OCI-LY7 (cell line): ENCODE data around the gene FBLN2.

Source experiments
- EZH2phosphoT487 ChIP-seq: fragments of 200-600 bp; sonication (generic); IDR thresholded peaks from 2 replicates; pipeline ENCODE4 v1.6.1; 2018; ENCODE audit warnings: low read depth, borderline replicate concordance, mild to moderate bottlenecking, mixed run types, antibody characterized with exemption, low read length, moderate library complexity, mixed read lengths
- TF ChIP-seq, protein P1 (sequence below): fragments of 200-600 bp; sonication (generic); conservative IDR thresholded peaks from 2 replicates; pipeline ENCODE4 v1.5.1; 2014; ENCODE audit warnings: mild to moderate bottlenecking, antibody characterized with exemption, low read length, moderate library complexity, mixed read lengths

GRCh38 chr3:13614607-13615006, 65.7 kb downstream of the FBLN2 start:
- TF ChIP-seq, protein P1, sequence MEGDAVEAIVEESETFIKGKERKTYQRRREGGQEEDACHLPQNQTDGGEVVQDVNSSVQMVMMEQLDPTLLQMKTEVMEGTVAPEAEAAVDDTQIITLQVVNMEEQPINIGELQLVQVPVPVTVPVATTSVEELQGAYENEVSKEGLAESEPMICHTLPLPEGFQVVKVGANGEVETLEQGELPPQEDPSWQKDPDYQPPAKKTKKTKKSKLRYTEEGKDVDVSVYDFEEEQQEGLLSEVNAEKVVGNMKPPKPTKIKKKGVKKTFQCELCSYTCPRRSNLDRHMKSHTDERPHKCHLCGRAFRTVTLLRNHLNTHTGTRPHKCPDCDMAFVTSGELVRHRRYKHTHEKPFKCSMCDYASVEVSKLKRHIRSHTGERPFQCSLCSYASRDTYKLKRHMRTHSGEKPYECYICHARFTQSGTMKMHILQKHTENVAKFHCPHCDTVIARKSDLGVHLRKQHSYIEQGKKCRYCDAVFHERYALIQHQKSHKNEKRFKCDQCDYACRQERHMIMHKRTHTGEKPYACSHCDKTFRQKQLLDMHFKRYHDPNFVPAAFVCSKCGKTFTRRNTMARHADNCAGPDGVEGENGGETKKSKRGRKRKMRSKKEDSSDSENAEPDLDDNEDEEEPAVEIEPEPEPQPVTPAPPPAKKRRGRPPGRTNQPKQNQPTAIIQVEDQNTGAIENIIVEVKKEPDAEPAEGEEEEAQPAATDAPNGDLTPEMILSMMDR: no peak
- TF ChIP-seq EZH2phosphoT487: no peak
